Activated gamma-delta T cell treated with Interleukin-2 at 50 U/mL for 16 hours (primary cell): ENCODE results near the gene RAB12.
"Not testable (repeated sequence)": the region's sequence is repeated elsewhere in the genome, so short reads cannot be mapped to it uniquely, and the experiment has no call there.

Experiments used
- DNase-seq: peaks from one replicate; pipeline ENCODE4 v3.0.0-alpha.2; 2020

The RAB12 gene

DNA sequence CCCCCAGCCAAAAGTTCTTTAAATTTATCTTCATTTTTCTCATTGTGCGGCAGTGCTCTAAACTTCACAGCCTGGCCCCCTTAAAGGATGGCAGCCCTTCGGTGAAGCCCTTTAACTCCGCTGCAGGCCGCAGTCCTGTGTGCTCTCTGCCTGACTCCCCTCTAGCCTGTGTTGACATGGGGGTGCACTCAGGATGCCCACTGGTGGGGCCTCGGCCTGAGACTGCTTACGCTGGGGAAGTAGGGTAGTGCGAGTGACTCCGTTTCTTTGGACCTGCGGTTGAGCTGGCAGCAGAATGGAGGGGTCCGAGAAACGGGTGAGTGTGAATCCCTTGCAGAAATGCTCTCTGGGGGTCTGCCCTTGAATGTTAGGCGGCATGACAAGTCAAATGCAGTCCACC lies 5.6 kb downstream of the RAB12 start:
- no peak for DNase-seq

- no peak for DNase-seq
Measured at GRCh38 chr18:8615397-8616027, 6.3 kb downstream of the RAB12 start.

DNA sequence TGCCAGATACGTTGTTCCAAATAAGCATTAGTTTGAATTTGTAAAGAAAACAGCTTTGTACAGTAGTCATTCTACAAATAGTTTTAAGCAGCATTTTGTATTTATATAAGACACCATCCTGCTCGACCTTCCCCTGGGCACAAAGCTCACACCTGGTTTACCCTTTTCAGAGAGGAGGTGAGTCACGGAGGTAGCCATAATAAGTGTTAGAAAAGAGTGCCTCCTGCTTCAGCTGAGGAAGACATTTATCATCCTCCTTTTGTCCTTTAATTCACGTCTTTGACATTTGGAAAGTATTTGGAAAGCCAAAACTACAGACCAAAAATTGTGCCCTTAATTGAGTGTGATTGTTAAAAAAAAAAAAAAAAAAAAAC lies 6.8 kb downstream of the RAB12 start:
- DNase-seq: no peak

GRCh38 chr18:8617907-8618306 lies 8.7 kb downstream of the RAB12 start:
- DNase-seq: no peak

DNA sequence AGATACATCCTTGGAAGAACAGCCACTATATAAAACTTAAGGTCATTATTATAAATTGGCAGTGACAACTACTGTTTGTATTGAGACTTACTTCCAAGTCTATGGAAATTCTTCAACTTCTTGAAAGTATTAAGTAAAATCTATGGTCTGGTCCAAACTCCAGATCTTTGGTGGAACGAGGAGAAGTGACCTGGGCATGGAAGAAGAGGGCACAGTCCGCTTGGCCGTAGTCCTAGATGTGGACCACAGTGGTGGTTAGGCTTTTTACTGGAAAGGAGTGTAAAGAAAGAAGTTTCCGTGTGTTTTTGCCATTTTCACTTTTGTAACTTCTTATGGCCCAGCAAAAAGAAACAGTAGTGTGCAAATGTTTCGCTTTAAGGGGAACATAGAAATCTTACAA lies 9.8 kb downstream of the RAB12 start:
- no peak for DNase-seq

- DNase-seq: no peak
Measured at GRCh38 chr18:8619835-8620577, 10.8 kb downstream of the RAB12 start.

DNA sequence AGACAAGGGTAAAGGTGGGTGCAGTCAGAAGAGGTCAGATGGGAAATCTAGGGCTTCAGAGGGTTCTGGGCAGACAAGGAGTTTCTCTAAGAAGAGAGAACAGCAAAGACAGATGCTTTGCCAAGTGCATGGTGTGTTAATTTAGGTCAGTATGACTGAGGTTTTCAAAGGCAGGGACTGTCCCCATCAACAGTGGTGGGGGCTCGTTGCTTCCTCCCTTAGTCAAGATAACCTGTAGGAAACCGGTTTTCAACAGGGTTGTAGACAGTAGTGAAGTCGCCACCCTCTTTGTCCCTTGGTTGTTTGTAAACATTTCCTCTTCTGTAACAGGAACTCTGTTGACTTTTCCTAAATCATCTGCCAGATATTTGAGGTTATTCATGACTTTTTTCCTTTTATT lies 11.6 kb downstream of the RAB12 start:
- no peak for DNase-seq

DNA sequence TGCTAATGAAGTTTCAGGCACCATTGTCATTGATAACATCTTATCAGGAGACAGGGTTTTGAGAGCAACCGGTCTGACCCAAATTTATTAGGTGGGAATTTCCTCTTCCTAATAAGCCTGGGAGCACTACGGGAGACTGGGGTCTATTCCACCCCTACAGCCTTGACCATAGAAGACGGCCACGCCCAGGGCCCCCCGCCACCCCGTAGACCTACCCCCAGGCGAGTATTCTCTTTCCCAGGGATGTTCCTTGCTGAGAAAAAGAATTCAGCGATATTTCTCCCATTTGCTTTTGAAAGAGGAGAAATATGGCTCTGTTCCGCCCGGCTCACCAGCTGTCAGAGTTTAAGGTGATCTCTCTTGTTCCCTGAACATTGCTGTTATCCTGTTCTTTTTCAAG lies 13.4 kb downstream of the RAB12 start:
- not testable (repeated sequence) for DNase-seq

DNA sequence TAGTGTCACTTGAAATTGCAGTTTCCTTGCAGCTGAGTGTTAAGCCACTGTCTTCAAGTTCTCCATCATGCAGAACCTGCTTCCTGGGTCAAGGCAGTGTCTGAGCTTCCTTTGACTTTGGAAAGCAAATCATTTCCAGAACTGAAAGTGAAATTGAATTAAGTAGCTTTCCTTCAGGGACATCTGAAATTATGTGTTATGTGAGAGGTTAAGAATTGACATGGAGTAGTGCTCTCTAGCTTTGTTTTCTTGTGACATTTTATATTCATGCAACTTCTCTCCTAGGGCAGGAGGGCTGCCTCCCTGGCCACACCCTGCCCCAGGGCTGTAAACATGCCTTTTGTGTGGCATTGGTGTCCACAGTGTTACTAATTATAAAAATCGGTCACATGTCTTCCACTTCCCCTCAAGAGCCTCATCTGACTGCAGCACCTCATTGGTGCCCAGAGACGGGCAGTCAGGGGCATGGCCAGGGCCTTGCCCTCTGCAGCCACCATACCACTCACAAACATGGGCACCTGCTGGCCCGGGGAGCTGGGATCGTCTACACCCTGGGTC lies 14.4 kb downstream of the RAB12 start:
- DNase-seq: no peak

DNA sequence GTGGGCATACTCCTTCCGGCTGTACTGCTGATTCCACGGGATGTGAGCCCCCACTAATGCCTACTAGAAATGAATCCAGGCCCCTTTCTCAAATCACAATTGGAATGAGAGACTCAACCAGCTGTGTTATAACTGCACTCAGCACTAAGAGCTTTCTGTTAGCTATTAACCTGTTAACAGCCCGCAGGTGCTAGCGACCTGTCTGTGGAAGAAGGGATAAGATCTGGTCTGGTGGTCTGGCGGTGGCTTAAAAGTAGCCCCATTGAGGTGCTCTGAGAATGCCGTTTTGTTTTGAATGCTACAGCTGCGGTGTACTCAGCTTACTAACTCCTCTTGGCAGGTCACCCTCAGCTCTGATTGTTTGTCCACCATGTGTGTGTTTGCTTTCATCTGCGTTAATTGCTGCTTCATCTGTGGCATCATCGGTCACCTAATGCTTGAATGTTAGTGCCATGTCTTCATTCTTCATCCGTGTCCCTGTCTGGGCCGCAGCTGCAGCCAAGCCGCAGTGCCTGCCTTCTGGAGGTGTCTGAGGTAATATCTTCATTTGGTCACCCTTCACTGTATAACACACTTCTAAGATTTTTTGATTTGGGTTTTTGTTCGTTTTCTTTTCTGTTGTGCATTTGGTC lies 16.3 kb downstream of the RAB12 start:
- DNase-seq: no peak

DNA sequence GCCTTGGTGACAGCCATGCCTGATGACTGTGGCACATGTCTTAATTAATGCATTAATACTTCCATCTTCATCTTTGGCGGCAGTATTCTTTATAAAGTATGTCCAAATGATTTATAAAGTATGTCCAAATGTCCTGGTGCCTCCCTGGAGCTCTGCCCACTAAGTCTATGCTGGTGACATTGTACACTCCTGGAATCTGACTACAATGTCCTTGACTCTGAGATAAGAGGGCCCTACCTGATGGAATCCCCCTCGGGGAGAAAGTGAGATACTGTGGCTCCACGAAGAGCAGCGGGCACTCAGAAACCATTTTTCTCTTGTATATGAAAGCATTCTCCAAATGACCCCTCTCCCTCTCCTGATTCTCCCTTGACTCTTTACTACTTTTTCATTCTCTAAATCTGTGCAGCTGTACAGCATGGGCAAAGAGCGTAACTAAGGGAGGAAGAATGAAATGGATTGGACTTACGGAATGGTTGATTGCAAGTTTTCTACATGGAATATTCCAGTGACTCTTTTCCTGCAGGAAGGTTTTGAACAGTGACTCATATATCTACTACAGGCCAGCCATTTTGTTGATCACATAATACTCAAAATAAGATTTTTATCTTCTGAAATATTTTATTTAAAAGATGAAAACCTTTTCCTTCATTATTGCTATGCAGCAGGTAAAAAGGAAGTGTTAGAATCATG lies 17.3 kb downstream of the RAB12 start:
- no peak for DNase-seq

DNA sequence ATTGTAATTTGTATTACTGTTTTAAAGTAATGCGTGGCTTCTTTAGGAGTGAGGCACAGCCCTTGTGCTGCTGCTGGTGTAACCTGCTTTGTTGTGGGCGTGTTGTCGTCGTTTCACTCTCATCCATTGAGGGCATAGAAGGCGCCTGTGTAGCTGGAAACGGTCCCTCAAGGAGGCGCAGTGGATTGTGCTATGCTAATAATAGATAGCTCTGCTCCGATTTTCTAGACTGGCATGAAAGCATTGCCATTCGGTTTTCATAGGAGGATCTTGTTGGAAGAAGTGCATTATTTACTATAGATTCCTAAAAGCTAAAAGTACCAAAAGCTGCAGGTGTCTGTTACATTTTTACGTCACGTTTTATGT lies 17.9 kb downstream of the RAB12 start:
- no peak for DNase-seq

DNA sequence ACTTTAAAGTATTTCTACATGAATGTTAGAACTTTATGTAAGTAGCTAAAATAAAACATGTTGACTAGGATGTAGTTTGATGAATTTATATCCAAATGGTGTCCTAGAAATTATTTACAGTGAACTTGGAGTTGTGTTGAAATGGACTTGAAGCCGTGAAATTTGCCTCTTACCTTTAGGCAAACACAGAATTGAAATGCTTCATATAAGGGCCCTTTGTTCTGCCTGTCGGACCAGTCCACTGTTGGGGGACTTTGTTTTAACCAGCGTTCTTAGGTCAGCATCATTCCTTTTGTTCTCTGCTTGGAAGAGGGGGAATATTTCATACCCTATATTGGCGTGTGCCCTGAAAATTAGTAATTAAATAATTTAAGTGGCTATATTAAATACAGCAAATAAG lies 18.3 kb downstream of the RAB12 start:
- no peak for DNase-seq

GRCh38 chr18:8629602-8630001 lies 20.4 kb downstream of the RAB12 start:
- no peak for DNase-seq

DNA sequence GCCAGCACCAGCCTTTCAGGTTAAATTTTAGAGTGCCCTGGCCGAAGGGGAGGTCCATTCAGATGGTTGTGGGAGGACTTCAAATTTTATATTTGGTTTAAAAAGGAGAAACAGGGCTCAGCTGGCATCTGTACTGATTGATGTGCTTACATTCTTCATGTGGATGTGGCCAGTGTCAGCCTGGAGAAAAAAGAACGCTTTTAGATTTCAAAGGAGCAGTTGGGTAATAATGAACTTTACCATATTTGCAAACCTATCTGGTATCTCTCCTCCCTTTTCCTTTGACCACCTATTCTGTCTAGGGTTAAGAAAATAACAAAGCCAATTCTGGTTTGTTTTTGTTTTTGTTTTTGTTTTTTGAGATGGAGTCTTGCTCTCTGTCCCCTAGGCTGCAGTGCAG lies 21.3 kb downstream of the RAB12 start:
- no peak for DNase-seq

DNA sequence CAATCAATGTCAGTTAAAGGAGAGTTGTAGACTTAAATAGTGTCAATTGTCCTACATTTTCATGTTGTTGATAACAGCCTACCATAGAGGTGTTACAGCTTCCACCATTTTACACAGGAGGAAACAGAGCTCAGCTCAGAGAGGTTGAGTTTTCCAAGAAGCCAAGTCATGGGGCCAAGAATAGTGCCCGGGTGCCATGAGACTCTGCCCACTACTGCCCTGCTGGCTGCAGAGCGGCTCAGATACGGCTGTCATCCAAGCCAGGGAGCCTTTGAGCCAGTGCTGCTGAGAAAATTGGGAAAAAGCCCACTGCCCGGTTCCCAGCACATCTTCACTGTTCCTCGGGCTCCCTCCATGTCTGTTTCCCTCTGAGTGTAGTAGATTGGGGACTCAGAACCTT lies 22.0 kb downstream of the RAB12 start:
- DNase-seq: no peak

GRCh38 chr18:8632386-8632785 lies 23.1 kb downstream of the RAB12 start:
- no peak for DNase-seq

DNA sequence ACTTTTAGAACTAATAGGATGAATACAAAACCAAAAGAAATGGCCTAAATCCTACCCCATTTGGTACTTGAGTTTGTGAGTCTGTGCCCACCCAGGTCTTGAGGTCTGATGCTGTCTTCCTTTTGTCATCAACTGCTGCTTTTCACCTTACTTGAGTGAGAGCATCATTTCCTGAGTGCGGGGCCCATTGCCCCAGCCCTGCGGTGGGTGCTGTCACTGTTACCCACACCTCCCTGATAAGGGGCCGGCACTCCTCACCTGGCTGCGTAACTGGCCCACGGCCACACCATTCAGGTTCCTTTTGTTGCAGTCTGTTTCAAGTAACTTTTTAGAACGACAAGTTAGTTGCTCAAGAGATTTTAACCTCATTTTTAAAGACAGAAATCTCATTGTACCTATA lies 25.3 kb downstream of the RAB12 start:
- DNase-seq: no peak

- DNase-seq: no peak
Measured at GRCh38 chr18:8635087-8635486, 25.9 kb downstream of the RAB12 start.

DNA sequence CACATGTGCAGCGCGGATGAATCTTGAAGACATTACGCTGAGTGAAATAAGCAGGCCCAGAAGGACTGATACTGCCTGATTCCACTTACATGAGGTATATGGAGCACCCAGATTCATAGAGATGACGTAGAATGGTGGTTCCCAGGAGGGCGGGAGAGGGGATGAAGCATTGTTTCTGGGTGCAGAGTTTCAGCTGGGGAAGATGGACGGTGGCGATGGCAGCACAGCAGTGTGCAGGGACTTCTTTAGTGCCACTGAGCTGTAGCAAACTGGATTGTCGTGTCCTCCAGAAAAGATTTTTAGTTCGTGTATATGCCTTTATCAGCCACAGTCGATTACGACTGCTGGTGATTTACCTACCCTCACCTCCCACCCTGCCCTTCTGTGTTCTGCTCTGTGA lies 30.5 kb downstream of the RAB12 start:
- DNase-seq: no peak

DNA sequence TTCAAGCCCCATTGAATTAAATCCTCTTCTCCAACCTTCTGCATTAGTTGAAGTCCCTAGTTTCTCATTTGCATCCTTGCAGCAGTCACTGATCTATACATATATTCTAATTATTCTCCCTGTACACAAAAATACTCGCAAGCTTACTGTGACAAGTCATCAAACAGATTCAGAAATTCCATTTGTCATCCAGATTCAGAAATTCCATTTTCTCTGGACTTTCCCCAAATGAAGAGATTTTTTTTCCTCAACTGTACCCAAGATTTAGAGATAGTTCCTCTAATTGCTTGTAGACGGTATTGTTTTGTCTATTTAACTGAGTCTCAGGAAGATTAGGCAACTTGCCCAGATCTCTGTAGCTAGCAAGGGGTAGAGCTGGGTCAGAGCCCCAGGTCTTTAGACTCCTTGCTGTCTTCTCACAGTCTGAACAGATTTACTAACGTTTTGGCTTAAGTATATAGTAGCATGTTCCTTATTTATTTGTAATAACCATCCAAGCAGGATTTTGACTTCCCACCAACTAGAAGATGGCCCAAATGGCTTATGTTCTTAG lies 34.2 kb downstream of the RAB12 start:
- DNase-seq: no peak

- DNase-seq: not testable (repeated sequence)
Measured at GRCh38 chr18:8647359-8647758, 38.1 kb downstream of the RAB12 start.
